Measurements from ENCODE around the gene FNBP1L.

GRCh38 chr1:93447481-93448291 lies at the start of gene FNBP1L:
- TF ChIP-seq SIN3A (IDR thresholded peaks at IDR 0.05; ENCODE audit: borderline replicate concordance, insufficient read depth, low read length) (no peak), REST (IDR thresholded peaks at IDR 0.05; ENCODE audit: insufficient read depth in 1 of 2, low read depth in 2 of 2, low read length in 2 of 2) (no peak)
